Measurements from ENCODE around the gene CASK.

The CASK gene

DNA sequence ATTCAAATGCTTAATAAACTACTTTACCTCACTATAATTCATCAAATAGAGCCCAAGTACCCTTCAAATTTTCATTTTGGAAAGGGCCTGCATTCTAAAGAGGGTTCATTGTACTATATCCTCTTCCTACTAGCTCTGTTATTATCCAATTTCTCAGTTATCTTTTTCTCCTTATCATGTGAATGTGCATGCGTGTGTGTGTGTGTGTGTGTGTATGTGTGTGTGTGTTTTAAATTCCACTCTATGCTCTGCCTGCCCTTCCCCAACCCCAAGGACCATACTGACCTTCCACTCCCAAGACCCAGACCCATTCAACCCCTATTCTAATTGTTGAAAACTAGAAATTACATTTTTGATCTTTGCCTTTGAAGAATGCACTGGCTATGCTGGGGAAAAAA lies 33.3 kb downstream of the CASK start:
- H3K4me3 ChIP-seq (ENCODE audit: low read depth, low read length) = no peak overlapping the region
- DNase-seq (ENCODE audit: low read depth) = no peak
- TF ChIP-seq CTCF (IDR thresholded peaks at IDR 0.05; ENCODE audit: control insufficient read depth, extremely low read depth, insufficient read depth) = no peak

- no peak overlapping the region for H3K4me3 ChIP-seq (ENCODE audit: low read depth, low read length)
- DNase-seq (ENCODE audit: low read depth) = no peak
- TF ChIP-seq CTCF (IDR thresholded peaks at IDR 0.05; ENCODE audit: control insufficient read depth, extremely low read depth, insufficient read depth) = no peak
These were observed 33.9 kb downstream of the CASK start for GRCh38 chrX:41889317-41890025.

DNA sequence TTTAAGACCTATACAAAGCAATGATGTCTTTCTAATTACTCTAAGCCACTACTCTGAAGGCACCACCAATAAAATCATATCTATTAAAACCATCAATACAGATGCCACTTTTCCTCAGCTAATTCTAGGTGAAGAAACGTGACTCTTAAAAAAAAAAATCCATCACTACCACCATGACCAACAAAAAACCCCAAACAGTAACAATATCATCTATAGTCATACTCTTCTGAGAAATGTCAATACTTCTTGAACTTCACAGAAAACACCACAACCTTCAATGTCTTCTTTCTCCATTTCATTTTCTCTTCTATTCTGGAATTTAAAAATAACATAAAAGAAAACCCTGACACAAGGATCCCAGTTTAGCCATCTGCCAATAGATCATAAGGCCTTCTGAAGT lies 35.7 kb downstream of the CASK start:
- no peak overlapping the region for H3K4me3 ChIP-seq (ENCODE audit: low read depth, low read length)
- no peak for DNase-seq (ENCODE audit: low read depth)
- TF ChIP-seq CTCF (IDR thresholded peaks at IDR 0.05; ENCODE audit: control insufficient read depth, extremely low read depth, insufficient read depth) = no peak

GRCh38 chrX:41885724-41886123 lies 37.6 kb downstream of the CASK start:
- DNase-seq (ENCODE audit: low read depth) = no peak
- no peak overlapping the region for H3K4me3 ChIP-seq (ENCODE audit: low read depth, low read length)
- no peak for TF ChIP-seq CTCF (IDR thresholded peaks at IDR 0.05; ENCODE audit: control insufficient read depth, extremely low read depth, insufficient read depth)

DNA sequence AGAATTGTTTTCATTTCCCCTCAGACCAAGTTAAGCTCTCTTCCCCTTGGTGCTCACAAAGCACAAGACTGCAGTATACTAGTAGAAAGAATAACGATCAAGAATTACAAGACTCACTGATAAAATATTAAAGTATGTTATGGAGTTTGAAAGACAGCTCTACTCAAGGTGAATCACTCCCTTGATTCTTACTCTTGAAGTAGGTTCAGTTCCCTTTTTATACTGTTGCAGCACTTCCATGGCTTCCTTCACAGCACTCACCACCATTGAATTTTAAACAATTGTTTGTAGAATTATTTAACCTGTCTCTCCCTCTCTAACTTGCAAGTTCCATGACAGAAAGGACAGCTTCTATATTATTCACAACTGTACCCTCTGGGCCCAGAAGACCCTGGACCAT lies 42.2 kb downstream of the CASK start:
- no peak for TF ChIP-seq CTCF (IDR thresholded peaks at IDR 0.05; ENCODE audit: control insufficient read depth, extremely low read depth, insufficient read depth)
- no peak for DNase-seq (ENCODE audit: low read depth)
- no peak overlapping the region for H3K4me3 ChIP-seq (ENCODE audit: low read depth, low read length)

DNA sequence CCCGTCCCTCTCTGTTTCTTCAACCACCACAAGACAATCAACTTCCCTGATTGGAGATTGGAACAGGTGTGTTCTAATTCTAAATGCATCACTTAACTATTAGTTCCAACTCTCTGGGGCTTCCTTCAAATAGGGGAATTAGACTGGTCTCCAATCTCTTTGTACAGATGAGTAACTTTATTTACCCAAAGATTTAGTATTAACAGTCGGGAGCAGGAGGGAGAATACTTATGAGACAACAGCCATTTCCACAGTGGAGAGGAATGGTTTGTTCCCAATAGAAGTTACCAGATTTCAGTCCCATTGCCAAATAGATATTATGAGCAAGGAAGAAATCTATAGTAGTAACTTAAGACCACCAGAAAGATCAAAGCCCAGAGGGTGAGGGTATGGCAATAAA lies 46.2 kb downstream of the CASK start:
- no peak for DNase-seq (ENCODE audit: low read depth)
- TF ChIP-seq CTCF (IDR thresholded peaks at IDR 0.05; ENCODE audit: control insufficient read depth, extremely low read depth, insufficient read depth) = no peak

GRCh38 chrX:41875142-41875541 lies 48.2 kb downstream of the CASK start:
- H3K4me3 ChIP-seq (ENCODE audit: low read depth, low read length) = no peak overlapping the region
- DNase-seq (ENCODE audit: low read depth) = no peak
- TF ChIP-seq CTCF (IDR thresholded peaks at IDR 0.05; ENCODE audit: control insufficient read depth, extremely low read depth, insufficient read depth) = no peak

More for the DNA sequence above, 46.2 kb downstream of the CASK start:
- no peak overlapping the region for H3K4me3 ChIP-seq (ENCODE audit: low read depth, low read length)
